GM21825 (cell line): ENCODE results near the gene HMGXB4.
"Not testable (repeated sequence)": the region's sequence is repeated elsewhere in the genome, so short reads cannot be mapped to it uniquely, and the experiment has no call there.

ENCODE experiments used
- ATAC-seq: cut with Tn5 transposase; IDR thresholded peaks from one replicate; pipeline ENCODE4 v1.9.1; 2021; ENCODE audit warnings: mild to moderate bottlenecking, moderate library complexity; ENCODE audit not compliant: unreplicated experiment

HMGXB4 gene, protein sequence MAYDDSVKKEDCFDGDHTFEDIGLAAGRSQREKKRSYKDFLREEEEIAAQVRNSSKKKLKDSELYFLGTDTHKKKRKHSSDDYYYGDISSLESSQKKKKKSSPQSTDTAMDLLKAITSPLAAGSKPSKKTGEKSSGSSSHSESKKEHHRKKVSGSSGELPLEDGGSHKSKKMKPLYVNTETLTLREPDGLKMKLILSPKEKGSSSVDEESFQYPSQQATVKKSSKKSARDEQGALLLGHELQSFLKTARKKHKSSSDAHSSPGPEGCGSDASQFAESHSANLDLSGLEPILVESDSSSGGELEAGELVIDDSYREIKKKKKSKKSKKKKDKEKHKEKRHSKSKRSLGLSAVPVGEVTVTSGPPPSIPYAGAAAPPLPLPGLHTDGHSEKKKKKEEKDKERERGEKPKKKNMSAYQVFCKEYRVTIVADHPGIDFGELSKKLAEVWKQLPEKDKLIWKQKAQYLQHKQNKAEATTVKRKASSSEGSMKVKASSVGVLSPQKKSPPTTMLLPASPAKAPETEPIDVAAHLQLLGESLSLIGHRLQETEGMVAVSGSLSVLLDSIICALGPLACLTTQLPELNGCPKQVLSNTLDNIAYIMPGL

DNA sequence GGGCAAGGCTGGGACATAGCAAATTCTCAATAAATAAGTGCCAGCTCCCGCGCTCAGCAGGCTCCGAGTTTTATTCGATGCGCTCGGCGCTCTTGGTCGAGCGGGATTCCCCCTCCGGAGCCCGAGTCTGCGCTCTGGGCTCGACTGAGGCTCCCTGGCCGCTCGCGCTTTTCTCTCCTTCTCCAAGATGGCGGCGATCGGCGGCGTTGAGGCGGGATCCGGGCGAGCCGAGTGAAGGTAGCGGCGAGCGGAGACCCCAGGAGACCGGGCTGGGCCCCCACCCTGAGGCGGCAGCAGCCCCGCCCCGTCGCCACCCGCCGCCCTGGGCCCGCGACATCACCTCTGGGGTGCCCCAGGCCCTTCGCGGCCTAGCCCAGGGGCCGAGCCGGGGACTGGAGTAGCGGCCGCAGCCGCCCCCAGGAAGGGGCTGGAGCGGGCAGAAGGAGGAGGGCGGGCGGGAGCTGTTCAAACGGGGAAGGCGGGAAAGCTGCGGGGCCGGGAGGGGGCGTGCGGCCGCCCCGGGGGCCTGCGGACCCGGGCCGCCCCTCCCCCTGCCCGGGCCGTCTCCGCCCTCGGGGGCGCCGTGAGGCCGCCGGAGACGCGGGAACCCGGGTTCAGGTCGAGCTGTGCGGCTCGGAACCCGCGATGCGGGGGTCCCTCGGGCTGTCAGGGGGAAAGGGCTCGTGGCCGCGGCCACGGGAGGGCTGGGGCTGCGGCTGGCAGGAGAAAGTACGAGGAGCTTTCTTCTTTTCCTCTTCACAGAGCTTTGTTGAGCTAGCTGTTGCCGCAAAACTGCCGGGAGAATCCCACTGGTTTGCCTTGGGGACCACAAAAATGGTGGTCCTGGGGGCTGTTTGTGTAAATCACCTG, at the start of gene HMGXB4:
Gene HMGXB4 (plus strand): TSS at position 173 of the 870 bp plus-strand sequence. CDS start 4,898 bp downstream, outside the sequence.
- peak; percentile 89 for ATAC-seq

DNA sequence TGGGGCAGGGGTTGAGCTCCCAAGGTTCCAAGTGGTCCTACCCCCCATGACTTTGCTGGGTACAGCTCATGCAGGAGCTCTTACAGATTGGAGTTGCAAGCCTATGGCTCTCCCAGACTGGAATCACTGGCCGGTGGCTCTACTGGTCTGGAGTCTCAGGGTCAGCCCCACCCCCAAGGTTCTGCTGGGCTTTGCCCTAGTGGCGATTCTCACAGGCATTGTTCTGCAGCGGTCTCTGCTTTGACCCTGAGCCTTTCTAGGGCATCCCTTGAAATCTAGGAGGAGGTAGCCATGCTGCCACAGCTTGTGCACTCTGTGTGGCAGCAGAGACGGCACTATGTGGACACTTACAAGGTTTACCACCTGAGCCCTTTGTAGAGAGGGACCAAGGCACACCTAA, 49.3 kb upstream of the HMGXB4 start:
- ATAC-seq: no peak

- ATAC-seq: no peak
Observed at GRCh38 chr22:35209203-35209602, 48.1 kb upstream of the HMGXB4 start.

DNA sequence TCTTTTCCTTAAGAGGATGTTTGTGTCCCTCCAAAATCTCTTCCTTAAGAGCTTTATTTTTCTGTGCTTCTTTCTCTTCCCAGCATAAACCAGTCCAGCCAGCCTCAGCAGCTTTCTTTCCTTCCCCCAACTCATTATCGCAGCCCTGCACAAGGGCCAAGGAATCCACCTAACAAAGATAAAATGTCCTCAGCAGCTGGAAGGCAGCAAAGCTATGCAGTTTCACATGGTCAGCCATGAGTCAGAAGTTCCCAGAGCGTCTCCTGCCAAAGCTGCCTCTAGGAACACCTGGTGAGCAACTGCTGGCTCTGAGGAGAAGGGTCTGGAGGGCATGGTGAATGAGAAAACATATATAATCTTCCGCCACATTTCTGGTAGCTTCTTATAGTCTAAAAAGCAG, 45.3 kb upstream of the HMGXB4 start:
- no peak for ATAC-seq

- ATAC-seq: no peak
Observed at GRCh38 chr22:35212996-35213395, 44.3 kb upstream of the HMGXB4 start.

DNA sequence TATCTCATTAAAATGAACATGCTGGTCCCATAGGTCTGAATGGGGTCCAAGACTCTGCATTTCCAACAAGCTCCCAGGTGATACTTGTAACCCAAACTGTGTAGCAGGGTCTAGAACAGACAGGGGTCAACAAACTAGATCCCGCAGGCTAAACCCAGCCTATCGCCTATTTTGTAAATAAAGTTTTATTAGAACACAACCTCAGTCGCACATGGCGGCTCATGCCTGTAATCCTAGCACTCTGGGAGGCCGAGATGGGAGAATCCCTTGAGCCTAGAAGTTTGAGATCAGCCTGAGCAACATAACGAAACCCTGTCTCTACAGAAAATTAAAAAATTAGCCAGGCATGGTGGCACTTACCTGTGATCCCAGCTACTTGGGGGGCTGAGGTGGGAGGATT, 42.3 kb upstream of the HMGXB4 start:
- ATAC-seq: no peak

GRCh38 chr22:35215993-35216392, 41.3 kb upstream of the HMGXB4 start:
- ATAC-seq: no peak

DNA sequence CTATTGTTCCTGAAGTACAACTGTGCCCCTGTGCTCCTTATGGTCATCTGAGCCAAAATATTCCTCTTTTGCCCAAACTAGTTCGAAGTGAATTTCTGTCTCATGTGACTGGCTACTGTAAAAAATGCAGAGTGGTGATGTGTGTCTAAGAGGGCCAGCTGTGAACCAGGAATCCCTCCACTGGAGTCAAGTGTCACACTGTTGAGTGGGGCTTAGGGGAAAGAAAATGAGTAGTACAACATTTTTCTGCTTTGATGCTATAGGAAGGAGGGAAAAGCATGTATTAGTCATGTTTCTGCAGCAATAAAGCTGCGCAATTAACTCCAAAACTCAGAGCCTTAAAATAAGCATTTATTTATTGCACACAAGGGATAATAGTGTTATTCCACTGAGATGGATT, 39.8 kb upstream of the HMGXB4 start:
- ATAC-seq: no peak

GRCh38 chr22:35218079-35218478, 39.2 kb upstream of the HMGXB4 start:
- no peak for ATAC-seq

GRCh38 chr22:35219012-35219411, 38.3 kb upstream of the HMGXB4 start:
- no peak for ATAC-seq

- no peak for ATAC-seq
Observed at GRCh38 chr22:35220221-35220620, 37.1 kb upstream of the HMGXB4 start.

- no peak for ATAC-seq
Observed at GRCh38 chr22:35225010-35225409, 32.3 kb upstream of the HMGXB4 start.

DNA sequence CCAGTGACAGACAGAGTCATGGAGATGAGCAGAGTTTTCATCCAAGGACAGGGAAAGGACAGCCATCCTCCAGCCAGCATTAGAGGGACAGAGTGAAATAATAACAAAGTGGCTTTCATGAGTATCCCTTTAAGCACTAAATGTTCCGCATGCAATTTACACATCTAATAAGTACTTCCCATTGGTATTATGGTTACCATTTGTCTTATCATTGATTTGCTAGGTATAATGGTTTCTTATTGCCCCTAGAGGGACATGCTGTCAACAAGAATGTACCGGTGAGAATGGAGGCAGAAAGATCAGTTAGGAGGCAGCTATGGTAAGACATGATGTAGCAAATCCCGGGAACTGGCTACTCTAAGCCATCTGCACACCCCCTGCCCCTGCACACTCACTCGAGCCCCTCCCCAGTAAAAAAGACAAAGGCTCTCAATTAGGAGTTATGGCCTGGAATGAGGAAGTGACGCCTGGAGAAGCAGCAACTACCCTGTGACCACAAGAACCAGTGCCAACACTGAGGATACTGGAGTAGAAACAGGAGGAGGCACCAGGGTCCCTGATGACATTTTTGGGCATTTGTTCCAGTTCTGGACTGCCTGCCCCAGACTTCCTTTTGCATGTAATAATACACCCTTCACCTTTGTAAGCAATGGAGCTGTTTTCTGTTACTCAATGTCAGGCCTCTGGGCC, 30.2 kb upstream of the HMGXB4 start:
- no peak for ATAC-seq

GRCh38 chr22:35229865-35230264, 27.4 kb upstream of the HMGXB4 start:
- no peak for ATAC-seq

- no peak for ATAC-seq
Observed at GRCh38 chr22:35230417-35230816, 26.9 kb upstream of the HMGXB4 start.

- ATAC-seq: no peak
Observed at GRCh38 chr22:35230839-35231584, 26.3 kb upstream of the HMGXB4 start.

GRCh38 chr22:35231585-35232084, 25.7 kb upstream of the HMGXB4 start:
- ATAC-seq: no peak

DNA sequence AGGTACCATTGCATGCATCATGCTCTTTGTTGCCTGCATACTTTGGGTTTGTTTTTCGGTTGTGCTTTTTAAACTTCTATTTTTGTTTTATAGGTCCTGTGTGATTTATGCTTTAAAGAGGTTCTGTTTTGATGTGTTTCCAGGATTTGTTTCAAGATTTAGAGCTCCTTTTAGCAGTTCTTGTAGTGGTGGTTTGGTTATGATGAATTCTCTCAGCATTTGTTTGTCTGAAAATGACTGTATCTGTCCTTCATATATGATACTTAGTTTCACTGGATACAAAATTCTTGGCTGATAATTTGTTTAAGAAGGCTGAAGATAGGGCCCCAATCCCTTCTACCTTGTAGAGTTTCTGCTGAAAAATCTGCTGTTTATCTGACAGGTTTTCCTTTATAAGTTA, 18.5 kb upstream of the HMGXB4 start:
- ATAC-seq: not testable (repeated sequence)

- not testable (repeated sequence) for ATAC-seq
Observed at GRCh38 chr22:35244507-35244906, 12.8 kb upstream of the HMGXB4 start.

DNA sequence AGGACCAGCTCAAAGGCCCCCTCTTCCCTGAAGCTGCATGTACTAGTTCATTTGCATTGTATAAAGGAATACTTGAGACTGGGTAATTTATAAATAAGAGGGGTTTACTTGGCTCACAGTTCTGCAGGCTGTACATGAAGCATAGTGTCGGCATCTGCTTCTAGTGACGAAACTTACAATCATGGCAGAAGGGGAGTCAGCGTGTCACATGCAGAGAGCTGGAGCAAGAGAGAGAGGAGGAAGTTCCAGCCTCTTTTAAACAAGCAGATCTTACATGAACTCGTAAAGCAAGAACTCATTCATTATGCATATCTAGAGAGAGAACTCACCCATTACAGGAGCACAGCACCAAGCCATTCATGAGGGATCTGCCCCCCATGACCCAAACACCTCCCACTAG, 7.1 kb upstream of the HMGXB4 start:
- no peak for ATAC-seq
